A549 treated with ZK216348 at 1 μM for 4 hours (cell line): ENCODE data around the gene THUMPD3. TPM values are rescaled to one million over a fixed set of nuclear protein-coding genes. Genes with fewer than 3 reads are reported as not detected.

Experiments used
- total RNA-seq: library from RNA; stranded (reverse); fragments of 200-300 nt; extraction: Qiagen RNA extraction; gene quantifications from 5 replicates; pipeline ENCODE4 v1.2.3, GENCODE V29; 2022; ENCODE audit warnings: low read depth

The THUMPD3 gene
- total RNA-seq = 50.6 to 68.1 TPM (median 57.3 TPM) in 5 replicates

GRCh38 chr3:9362731-9363530 is at the start of gene THUMPD3:
Gene THUMPD3, plus strand, starts transcription at chr3:9363054. Its CDS starts 2,015 bp downstream, at chr3:9365069.

GRCh38 chr3:9397332-9397905 is 34.6 kb downstream of the THUMPD3 start, which contains the start of gene SETD5:
Gene SETD5, plus strand, starts transcription at chr3:9397615. Its CDS starts 31,324 bp downstream, at chr3:9428939.

Other genes starting within 250 kb of the THUMPD3 start
- gene SRGAP3, start 113.4 kb upstream of the THUMPD3 start, total RNA-seq = 0.49 to 0.98 TPM (median 0.79 TPM) in 5 replicates
- 41.8 to 60.6 TPM (median 47.4 TPM) in 5 replicates for gene SETD5, start 34.6 kb downstream of the THUMPD3 start, total RNA-seq
- gene LHFPL4, start 190.8 kb downstream of the THUMPD3 start, total RNA-seq = 0.06 to 0.18 TPM (median 0.09 TPM) in 4 of 5 replicates, not detected in the other